Parathyroid adenoma (tissue), 2 donors: ENCODE results near the gene TRIM43.
"Not testable (repeated sequence)": the region's sequence is repeated elsewhere in the genome, so short reads cannot be mapped to it uniquely, and the experiment has no call there.

Experiments used
- H2AFZ ChIP-seq: fragments of 300-600 bp; sonication (generic); one replicate; pipeline ENCODE4 v1.7.0; 2017; ENCODE audit warnings: antibody characterized with exemption, mild to moderate bottlenecking
- H3K27ac ChIP-seq: fragments of 300-600 bp; sonication (generic); one replicate; pipeline ENCODE4 v1.7.0; 2017
- H3K27me3 ChIP-seq: fragments of 300-600 bp; sonication (generic); one replicate; pipeline ENCODE4 v1.7.0; 2017; ENCODE audit warnings: low read length; ENCODE audit not compliant: control insufficient read depth, insufficient read depth
- H3K36me3 ChIP-seq: fragments of 300-600 bp; sonication (generic); one replicate; pipeline ENCODE4 v1.7.0; 2017; ENCODE audit warnings: low read length; ENCODE audit not compliant: control insufficient read depth, insufficient read depth
- H3K4me1 ChIP-seq: fragments of 300-600 bp; sonication (generic); one replicate; pipeline ENCODE4 v1.7.0; 2017; ENCODE audit warnings: control low read depth
- H3K4me2 ChIP-seq: fragments of 300-600 bp; sonication (generic); one replicate; pipeline ENCODE4 v1.7.0; 2017; ENCODE audit warnings: low read length
- H3K4me3 ChIP-seq: fragments of 300-600 bp; sonication (generic); one replicate; pipeline ENCODE4 v1.7.0; 2017; ENCODE audit warnings: low read depth, low read length
- H3K79me2 ChIP-seq: fragments of 300-600 bp; sonication (generic); one replicate; pipeline ENCODE4 v1.7.0; 2017; ENCODE audit warnings: control low read depth
- H3K9ac ChIP-seq: fragments of 300-600 bp; sonication (generic); one replicate; pipeline ENCODE4 v1.7.0; 2017; ENCODE audit warnings: mild to moderate bottlenecking
- H3K9me3 ChIP-seq: fragments of 300-600 bp; sonication (generic); one replicate; pipeline ENCODE4 v1.7.0; 2017; ENCODE audit warnings: low read length; ENCODE audit not compliant: control insufficient read depth
- TF ChIP-seq, protein P1 (sequence below): fragments of 300-600 bp; sonication (generic); IDR thresholded peaks from one replicate; pipeline ENCODE4 v1.7.0; 2017; ENCODE audit warnings: antibody characterized with exemption, mild to moderate bottlenecking
- donor health status: primary hyperparathyroidism.

The TRIM43 gene

DNA sequence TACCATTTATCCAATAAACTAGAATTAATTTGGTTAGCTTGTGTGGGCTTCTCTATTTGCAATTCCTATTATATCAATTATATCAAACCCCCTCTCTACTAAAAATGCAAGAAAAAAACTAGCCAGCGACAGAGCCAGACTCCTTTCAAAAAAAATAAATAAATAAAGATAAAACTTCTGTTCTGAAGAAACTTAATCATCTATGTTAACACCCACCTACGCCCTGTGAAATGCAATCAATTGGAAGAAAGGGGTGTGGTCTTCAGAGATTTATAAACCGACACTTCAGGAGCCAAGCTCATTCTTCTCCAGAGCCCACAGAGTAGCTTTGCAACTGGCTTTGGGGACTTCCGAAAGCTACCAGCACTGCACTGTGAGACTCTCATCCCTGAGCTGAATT, at the start of gene TRIM43:
TRIM43 (plus strand) TSS at position 301 of the 400 bp plus-strand sequence. CDS start 2,023 bp downstream, outside the sequence.
- H3K9me3 ChIP-seq, H3K4me1 ChIP-seq, H3K36me3 ChIP-seq, H3K27me3 ChIP-seq, H3K27ac ChIP-seq, H3K4me3 ChIP-seq, H3K4me2 ChIP-seq, H2AFZ ChIP-seq, H3K9ac ChIP-seq, H3K79me2 ChIP-seq: not testable (repeated sequence)

DNA sequence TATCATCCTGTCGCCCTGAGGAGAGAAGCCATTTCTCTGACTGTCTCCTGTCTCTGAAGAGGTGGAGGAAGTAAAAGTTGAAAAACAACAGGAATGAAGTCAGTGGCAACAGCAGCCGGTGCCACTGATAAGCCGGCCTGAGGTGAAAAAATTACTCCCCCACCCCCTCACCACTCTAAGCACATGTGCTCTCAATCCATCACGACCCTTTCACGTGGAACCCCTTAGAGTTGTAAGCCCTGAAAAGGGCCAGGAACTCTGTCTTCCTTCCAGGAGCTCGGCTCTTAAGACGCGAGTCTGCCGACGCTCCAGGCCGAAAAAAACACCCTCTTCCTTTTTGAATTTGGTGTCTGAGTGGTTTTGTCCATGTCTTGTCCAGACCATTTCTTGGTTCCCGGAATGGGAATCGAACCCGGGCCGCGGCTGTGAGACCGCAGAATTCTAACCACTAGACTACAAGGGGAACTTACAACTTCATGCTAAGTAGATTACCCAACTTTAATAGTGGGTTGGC, 40.7 kb upstream of the TRIM43 start:
- Histone ChIP-seq H3K4me2 (no peak overlapping the region), H3K79me2 (no peaks in the 10 kb centered on the region), H3K36me3 (no peaks in the 10 kb centered on the region), H3K9me3 (no peaks in the 10 kb centered on the region), H3K27me3 (no peaks in the 10 kb centered on the region), H3K4me1 (no peaks in the 10 kb centered on the region), H3K4me3 (no peak overlapping the region), H2AFZ (no peak overlapping the region), H3K27ac (no peak overlapping the region), H3K9ac (no peak overlapping the region)
- TF ChIP-seq, protein P1, sequence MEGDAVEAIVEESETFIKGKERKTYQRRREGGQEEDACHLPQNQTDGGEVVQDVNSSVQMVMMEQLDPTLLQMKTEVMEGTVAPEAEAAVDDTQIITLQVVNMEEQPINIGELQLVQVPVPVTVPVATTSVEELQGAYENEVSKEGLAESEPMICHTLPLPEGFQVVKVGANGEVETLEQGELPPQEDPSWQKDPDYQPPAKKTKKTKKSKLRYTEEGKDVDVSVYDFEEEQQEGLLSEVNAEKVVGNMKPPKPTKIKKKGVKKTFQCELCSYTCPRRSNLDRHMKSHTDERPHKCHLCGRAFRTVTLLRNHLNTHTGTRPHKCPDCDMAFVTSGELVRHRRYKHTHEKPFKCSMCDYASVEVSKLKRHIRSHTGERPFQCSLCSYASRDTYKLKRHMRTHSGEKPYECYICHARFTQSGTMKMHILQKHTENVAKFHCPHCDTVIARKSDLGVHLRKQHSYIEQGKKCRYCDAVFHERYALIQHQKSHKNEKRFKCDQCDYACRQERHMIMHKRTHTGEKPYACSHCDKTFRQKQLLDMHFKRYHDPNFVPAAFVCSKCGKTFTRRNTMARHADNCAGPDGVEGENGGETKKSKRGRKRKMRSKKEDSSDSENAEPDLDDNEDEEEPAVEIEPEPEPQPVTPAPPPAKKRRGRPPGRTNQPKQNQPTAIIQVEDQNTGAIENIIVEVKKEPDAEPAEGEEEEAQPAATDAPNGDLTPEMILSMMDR = no peak

DNA sequence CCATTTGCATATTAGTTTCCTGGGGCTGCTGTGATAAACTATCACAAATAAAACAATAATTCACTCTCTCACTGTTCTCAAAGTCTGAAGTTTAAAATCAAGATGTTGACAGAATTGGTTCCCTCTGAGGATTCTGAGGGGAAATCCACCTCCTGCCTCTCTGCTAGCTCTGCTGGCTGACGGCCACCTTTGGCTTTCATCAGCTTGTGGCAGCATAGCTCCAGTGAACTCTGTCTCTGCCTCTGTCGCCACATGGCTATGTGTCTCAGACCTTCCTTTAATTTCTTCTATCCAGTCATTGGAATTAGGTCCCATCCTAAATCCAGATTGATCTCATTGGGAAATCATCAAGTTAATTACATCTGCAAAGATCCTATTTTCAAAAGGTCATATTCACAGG, 38.9 kb upstream of the TRIM43 start:
- Histone ChIP-seq H3K36me3 (no peaks in the 10 kb centered on the region), H3K4me2 (no peak overlapping the region), H3K9me3 (no peaks in the 10 kb centered on the region), H3K27me3 (no peaks in the 10 kb centered on the region), H3K79me2 (no peaks in the 10 kb centered on the region), H3K27ac (no peak overlapping the region), H3K9ac (no peak overlapping the region), H3K4me3 (no peak overlapping the region), H3K4me1 (no peaks in the 10 kb centered on the region), H2AFZ (no peak overlapping the region)
- TF ChIP-seq, protein P1 = no peak

DNA sequence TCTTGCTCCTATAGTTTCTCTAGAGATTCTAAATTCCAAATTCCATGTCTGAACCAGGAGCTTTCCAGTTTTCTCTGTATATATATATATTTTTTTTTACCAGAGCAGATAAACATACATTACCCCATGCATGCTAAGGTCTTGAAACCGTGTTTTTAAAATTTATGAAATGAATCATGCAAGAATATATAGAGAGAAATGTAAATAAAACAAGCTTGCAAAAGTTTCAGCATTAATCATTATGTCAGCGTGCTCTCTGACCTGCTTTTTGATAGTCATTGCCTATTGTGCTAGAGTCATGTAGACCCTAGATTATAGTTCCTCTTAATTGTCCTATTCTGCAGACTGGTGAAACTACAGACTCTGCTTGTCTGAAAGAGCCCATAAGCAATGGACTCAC, 22.6 kb upstream of the TRIM43 start:
- Histone ChIP-seq H3K9me3 (no peaks in the 10 kb centered on the region), H2AFZ (no peak overlapping the region), H3K79me2 (no peaks in the 10 kb centered on the region), H3K36me3 (no peaks in the 10 kb centered on the region), H3K27me3 (no peaks in the 10 kb centered on the region), H3K4me2 (no peak overlapping the region), H3K27ac (no peak overlapping the region), H3K4me1 (no peaks in the 10 kb centered on the region), H3K4me3 (no peak overlapping the region), H3K9ac (no peak overlapping the region)
- TF ChIP-seq, protein P1 = no peak

DNA sequence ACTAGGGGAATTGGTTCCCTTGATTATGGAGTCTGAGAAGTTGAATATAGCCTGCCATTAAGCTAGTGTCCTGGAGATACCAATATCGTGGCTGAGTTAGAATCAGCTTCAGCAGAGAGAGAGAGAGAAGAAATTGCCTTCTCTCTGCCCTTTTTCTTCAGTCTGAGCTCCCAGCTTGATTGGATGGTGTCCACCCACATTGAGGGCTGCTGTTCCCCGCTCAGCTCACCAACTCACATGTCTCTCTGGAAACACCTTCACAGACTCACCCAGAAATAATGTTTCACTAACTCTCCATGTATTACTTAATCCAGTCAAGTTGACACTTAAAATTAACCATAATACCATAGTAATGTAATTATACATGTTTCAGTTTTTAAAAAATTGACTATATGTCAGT, 17.9 kb upstream of the TRIM43 start:
- Histone ChIP-seq H2AFZ (no peak overlapping the region), H3K27me3 (no peaks in the 10 kb centered on the region), H3K9ac (no peak overlapping the region), H3K27ac (no peak overlapping the region), H3K79me2 (no peaks in the 10 kb centered on the region), H3K4me1 (no peaks in the 10 kb centered on the region), H3K4me2 (no peak overlapping the region), H3K9me3 (no peaks in the 10 kb centered on the region), H3K36me3 (no peaks in the 10 kb centered on the region), H3K4me3 (no peak overlapping the region)
- TF ChIP-seq, protein P1 = no peak
